Smooth muscle cell (in vitro differentiated cells): ENCODE results near the gene NHSL1. TPM values are rescaled to one million over a fixed set of nuclear protein-coding genes. Genes with fewer than 3 reads are reported as not detected.
A peak's percentile ranks its signal among the peaks of the same experiment; 100 is the strongest.

Experiments
- DNase-seq: peaks from one replicate; lab custom pipeline; 2025; ENCODE audit not compliant: unreplicated experiment; lab: John Stamatoyannopoulos, UW
- H2AFZ ChIP-seq: fragments of 200-600 bp; sonication (generic); 2 replicates; pipeline ENCODE4 v1.6.0; 2016; ENCODE audit warnings: antibody characterized with exemption, low read depth, mild to moderate bottlenecking
- H3F3A ChIP-seq: fragments of 200-600 bp; sonication (generic); 2 replicates; pipeline ENCODE4 v1.6.0; 2017; ENCODE audit warnings: antibody characterized with exemption, low read depth
- H3K27ac ChIP-seq: fragments of 200-600 bp; sonication (generic); 2 replicates; pipeline ENCODE4 v1.5.1; 2016; ENCODE audit warnings: low read depth, mild to moderate bottlenecking
- H3K27me3 ChIP-seq: fragments of 200-600 bp; sonication (generic); 2 replicates; pipeline ENCODE4 v1.6.1; 2016; ENCODE audit warnings: low read depth, mild to moderate bottlenecking
- H3K36me3 ChIP-seq: fragments of 200-600 bp; sonication (generic); 2 replicates; pipeline ENCODE4 v1.5.1; 2016; ENCODE audit warnings: low read depth
- H3K4me1 ChIP-seq: fragments of 200-600 bp; sonication (generic); 2 replicates; pipeline ENCODE4 v1.5.1; 2016; ENCODE audit warnings: low read depth
- H3K4me2 ChIP-seq: fragments of 200-600 bp; sonication (generic); 2 replicates; pipeline ENCODE4 v1.6.0; 2016; ENCODE audit warnings: mild to moderate bottlenecking
- H3K4me3 ChIP-seq: fragments of 200-600 bp; sonication (generic); 2 replicates; pipeline ENCODE4 v1.5.1; 2016; ENCODE audit warnings: mild to moderate bottlenecking
- H3K79me2 ChIP-seq: fragments of 200-600 bp; sonication (generic); 2 replicates; pipeline ENCODE4 v1.6.0; 2016; ENCODE audit warnings: low read depth, mild to moderate bottlenecking
- H3K9ac ChIP-seq: fragments of 200-600 bp; sonication (generic); 2 replicates; pipeline ENCODE4 v1.6.0; 2016; ENCODE audit warnings: low read depth
- H3K9me3 ChIP-seq: fragments of 200-600 bp; sonication (generic); replicated peaks from 2 replicates; pipeline ENCODE4 v1.5.1; 2016; ENCODE audit warnings: low read depth
- H4K20me1 ChIP-seq: fragments of 200-600 bp; sonication (generic); 2 replicates; pipeline ENCODE4 v1.6.0; 2016; ENCODE audit warnings: low read depth
- WGBS: methylation state at CpG from one replicate; pipeline ENCODE4 v1.1.7; 2016; ENCODE audit warnings: low lambda C conversion rate; 5-methylcytosine and 5-hydroxymethylcytosine counted together
- polyA plus RNA-seq: library from polyadenylated mRNA; unstranded; fragments of >200 nt; fragmentation: Nextera tagmentation; extraction: Ambion mirVana; gene quantifications from 2 replicates; pipeline ENCODE4 v1.2.1, GENCODE V29; 2016
- total RNA-seq: library from RNA; depleted of rRNA; stranded (reverse); fragments of >200 nt; gene quantifications from 2 replicates; pipeline ENCODE4 v1.2.3, GENCODE V29; 2014
- TF ChIP-seq, protein P1 (sequence below): fragments of 200-600 bp; sonication (generic); IDR thresholded peaks from 2 replicates; pipeline ENCODE4 v1.5.1; 2017; ENCODE audit warnings: borderline replicate concordance, mild to moderate bottlenecking, antibody characterized with exemption; ENCODE audit not compliant: insufficient read depth, poor library complexity, severe bottlenecking

The NHSL1 gene
- total and polyA plus RNA-seq, 2 experiments from 2014 or later, result 6.6 to 7.2 TPM

GRCh38 chr6:138410972-138411880, 88.1 kb downstream of the NHSL1 start:
- H3K9ac ChIP-seq, result peak overlapping the region; percentile 40
- 86% methylated on average over 6 of the region's 6 CpGs for WGBS
- TF ChIP-seq, protein P1, sequence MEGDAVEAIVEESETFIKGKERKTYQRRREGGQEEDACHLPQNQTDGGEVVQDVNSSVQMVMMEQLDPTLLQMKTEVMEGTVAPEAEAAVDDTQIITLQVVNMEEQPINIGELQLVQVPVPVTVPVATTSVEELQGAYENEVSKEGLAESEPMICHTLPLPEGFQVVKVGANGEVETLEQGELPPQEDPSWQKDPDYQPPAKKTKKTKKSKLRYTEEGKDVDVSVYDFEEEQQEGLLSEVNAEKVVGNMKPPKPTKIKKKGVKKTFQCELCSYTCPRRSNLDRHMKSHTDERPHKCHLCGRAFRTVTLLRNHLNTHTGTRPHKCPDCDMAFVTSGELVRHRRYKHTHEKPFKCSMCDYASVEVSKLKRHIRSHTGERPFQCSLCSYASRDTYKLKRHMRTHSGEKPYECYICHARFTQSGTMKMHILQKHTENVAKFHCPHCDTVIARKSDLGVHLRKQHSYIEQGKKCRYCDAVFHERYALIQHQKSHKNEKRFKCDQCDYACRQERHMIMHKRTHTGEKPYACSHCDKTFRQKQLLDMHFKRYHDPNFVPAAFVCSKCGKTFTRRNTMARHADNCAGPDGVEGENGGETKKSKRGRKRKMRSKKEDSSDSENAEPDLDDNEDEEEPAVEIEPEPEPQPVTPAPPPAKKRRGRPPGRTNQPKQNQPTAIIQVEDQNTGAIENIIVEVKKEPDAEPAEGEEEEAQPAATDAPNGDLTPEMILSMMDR, result no peak
- H3K79me2 ChIP-seq, result no peaks in the 10 kb centered on the region
- H3K27ac ChIP-seq, result peak overlapping the region; percentile 80
- no peaks in the 10 kb centered on the region for H4K20me1 ChIP-seq
- peaks cover 6% of the 10 kb centered on the region for H3K36me3 ChIP-seq
- no peaks in the 10 kb centered on the region for H3F3A ChIP-seq
- H3K27me3 ChIP-seq, result no peaks in the 10 kb centered on the region
- H3K4me2 ChIP-seq, result no peak overlapping the region
- H2AFZ ChIP-seq, result no peak overlapping the region
- no peaks in the 10 kb centered on the region for H3K9me3 ChIP-seq
- no peaks in the 10 kb centered on the region for H3K4me1 ChIP-seq
- no peak for DNase-seq
- no peak overlapping the region for H3K4me3 ChIP-seq

DNA sequence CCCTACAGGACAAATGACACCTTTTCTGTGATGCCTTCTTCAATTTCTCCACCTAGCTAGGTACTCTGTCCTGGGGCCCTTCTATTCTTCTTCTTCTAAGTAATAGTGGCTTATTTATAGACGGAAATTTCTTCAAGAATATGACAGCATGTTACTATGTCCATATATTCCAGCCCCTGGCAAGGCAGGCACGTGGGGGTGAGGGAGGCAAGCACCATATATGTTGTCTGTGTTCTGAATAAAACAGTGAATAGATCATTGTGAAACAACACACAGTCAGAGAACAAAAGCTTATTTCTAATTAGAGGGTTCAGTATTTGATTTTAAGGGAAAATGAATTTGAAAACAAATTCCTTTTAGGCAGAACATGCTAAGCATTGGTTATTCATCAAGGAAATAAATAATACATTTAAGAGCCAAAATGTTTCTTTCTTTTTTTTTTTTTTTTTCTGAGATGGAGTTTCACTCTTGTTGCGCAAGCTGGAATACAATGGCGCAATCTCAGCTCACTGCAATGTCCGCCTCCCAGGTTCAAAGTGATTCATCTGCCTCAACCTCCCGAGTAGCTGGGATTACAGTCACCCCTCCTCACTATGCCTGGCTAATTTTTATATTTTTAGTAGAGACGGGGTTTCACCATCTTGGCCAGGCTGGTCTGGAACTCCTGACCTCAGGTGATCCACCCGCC, 89.1 kb downstream of the NHSL1 start:
- Histone ChIP-seq H3K36me3 (peaks cover 6% of the 10 kb centered on the region), H4K20me1 (no peaks in the 10 kb centered on the region), H3K4me2 (no peak overlapping the region), H3K79me2 (no peaks in the 10 kb centered on the region), H3F3A (no peaks in the 10 kb centered on the region), H3K4me1 (peaks cover 1% of the 10 kb centered on the region), H2AFZ (no peak overlapping the region), H3K9ac (no peak overlapping the region), H3K4me3 (no peak overlapping the region), H3K27ac (peak overlapping the region; percentile 60), H3K9me3 (no peaks in the 10 kb centered on the region), H3K27me3 (no peaks in the 10 kb centered on the region)
- 87% methylated on average over 8 of the region's 8 CpGs for WGBS
- TF ChIP-seq, protein P1, result no peak
- no peak for DNase-seq

DNA sequence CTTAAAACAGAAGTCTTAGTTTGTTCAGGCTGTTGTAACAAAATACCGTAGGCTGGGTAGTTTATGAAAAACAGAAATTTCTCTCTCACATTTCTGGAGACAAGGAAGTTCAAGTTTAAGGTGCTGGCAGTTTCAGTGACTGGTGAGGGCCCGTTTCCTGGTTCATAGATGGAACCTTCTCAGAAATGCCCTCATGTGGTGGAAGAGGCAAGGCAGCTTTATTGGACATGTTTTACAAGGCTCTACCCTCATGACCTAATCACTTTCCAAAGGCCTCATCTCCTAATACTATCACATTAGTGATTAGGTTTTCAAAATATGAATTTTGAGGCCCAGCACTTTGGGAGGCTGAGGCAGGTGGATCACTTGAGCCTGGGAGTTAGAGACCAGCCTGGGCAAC, 92.9 kb downstream of the NHSL1 start:
- Histone ChIP-seq H3F3A (no peaks in the 10 kb centered on the region), H3K9me3 (no peaks in the 10 kb centered on the region), H3K9ac (no peak overlapping the region), H3K4me1 (peaks cover 4% of the 10 kb centered on the region), H3K4me3 (no peak overlapping the region), H2AFZ (no peak overlapping the region), H3K4me2 (no peak overlapping the region), H3K27ac (no peak overlapping the region), H3K36me3 (no peaks in the 10 kb centered on the region), H4K20me1 (no peaks in the 10 kb centered on the region), H3K27me3 (no peaks in the 10 kb centered on the region), H3K79me2 (no peaks in the 10 kb centered on the region)
- TF ChIP-seq, protein P1, result no peak
- DNase-seq, result no peak
- 88% methylated on average over 2 of the region's 2 CpGs for WGBS
